C4-2B (cell line): ENCODE data around the gene ZXDA.

Experiments
- ZFX ChIP-seq: fragments of 450-650 bp; IDR thresholded peaks from 2 replicates; pipeline ENCODE4 v1.6.1; 2017
- TF ChIP-seq, protein P1 (sequence below): fragments of 450-650 bp; conservative IDR thresholded peaks from 2 replicates; pipeline ENCODE4 v1.5.1; 2017; ENCODE audit warnings: mild to moderate bottlenecking

DNA sequence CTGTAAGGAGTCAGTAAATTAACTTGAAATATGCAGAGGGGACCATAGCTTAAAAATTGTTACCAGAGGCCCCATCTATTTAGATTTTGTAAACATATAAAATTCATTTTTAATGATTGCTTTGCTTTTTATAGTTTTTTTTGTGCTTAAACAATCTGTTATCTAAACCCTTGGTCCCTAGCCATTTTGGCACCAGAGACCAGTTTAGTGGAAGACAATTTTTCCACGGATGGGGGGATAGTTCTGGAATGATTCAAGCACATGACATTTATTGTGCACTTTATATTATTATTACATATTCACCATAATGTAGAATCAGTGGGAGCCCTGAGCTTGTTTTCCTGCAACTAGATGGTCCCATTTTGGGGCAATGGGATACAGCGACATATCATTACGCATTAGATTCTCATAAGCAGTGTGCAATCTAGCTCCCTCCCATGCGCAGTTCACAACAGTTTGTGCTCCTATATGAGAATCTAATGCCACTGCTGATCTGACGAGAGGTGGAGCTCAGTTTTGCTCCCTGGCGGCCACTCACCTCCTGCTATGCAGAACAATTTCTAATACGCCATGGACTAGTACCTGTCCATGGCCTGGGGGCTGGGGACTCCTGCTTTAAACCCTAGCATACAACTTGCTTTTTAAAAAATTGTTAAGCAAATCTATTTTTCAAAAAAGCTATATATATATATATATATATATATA lies 5.9 kb downstream of the ZXDA start:
- TF ChIP-seq, protein P1, sequence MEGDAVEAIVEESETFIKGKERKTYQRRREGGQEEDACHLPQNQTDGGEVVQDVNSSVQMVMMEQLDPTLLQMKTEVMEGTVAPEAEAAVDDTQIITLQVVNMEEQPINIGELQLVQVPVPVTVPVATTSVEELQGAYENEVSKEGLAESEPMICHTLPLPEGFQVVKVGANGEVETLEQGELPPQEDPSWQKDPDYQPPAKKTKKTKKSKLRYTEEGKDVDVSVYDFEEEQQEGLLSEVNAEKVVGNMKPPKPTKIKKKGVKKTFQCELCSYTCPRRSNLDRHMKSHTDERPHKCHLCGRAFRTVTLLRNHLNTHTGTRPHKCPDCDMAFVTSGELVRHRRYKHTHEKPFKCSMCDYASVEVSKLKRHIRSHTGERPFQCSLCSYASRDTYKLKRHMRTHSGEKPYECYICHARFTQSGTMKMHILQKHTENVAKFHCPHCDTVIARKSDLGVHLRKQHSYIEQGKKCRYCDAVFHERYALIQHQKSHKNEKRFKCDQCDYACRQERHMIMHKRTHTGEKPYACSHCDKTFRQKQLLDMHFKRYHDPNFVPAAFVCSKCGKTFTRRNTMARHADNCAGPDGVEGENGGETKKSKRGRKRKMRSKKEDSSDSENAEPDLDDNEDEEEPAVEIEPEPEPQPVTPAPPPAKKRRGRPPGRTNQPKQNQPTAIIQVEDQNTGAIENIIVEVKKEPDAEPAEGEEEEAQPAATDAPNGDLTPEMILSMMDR: no peak
- TF ChIP-seq ZFX: no peak
